ENCODE measurements around the gene ANKFN1. TPM values are rescaled to one million over a fixed set of nuclear protein-coding genes. Genes with fewer than 3 reads are reported as not detected.

Gene ANKFN1
- total and polyA plus RNA-seq, 11 donors, result not detected

DNA sequence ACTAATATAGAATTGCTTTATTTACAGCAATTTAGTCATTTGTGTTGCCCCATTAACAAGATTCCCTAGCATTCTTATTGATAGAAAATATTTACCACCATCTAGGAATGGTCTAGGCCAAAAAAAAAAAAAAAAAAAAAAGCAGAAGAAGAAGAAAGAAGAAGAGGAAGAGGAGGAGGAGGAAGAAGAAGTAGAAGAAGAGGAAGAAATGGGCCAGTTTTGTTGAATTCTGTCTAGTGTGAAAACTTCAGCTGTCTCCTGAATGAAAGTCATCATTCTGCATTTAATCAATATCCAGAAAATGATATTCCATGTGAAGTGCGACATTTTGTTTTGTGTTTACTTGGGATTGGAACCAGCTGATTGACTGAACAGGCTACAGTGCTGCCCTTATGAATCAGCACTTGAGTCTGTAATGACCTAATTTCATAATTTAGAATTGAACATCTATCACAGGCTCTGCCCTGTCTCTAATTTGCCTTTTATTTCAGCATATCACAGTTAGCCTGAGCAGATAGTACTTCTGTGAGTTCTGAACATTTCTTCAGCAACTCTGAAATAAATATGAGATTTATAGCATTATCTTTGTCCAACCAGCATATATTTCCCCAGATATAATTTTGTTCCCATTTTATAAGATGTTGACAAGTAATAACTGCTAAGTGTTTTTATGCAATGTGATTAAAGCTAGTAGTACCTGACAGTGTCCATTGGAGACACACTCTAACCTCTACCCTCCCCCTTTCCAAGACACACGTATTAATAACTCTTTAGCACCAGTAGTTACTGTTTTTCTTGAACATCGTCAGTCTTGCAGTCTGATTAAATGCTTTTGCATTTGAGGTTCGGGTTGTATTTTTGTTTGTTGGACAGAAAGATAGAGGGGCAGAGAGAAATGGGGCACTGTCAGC is 5.9 kb downstream of the ANKFN1 start:
- no peak for TF ChIP-seq POLR2A (IDR thresholded peaks at IDR 0.05)
- TF ChIP-seq, protein P1, sequence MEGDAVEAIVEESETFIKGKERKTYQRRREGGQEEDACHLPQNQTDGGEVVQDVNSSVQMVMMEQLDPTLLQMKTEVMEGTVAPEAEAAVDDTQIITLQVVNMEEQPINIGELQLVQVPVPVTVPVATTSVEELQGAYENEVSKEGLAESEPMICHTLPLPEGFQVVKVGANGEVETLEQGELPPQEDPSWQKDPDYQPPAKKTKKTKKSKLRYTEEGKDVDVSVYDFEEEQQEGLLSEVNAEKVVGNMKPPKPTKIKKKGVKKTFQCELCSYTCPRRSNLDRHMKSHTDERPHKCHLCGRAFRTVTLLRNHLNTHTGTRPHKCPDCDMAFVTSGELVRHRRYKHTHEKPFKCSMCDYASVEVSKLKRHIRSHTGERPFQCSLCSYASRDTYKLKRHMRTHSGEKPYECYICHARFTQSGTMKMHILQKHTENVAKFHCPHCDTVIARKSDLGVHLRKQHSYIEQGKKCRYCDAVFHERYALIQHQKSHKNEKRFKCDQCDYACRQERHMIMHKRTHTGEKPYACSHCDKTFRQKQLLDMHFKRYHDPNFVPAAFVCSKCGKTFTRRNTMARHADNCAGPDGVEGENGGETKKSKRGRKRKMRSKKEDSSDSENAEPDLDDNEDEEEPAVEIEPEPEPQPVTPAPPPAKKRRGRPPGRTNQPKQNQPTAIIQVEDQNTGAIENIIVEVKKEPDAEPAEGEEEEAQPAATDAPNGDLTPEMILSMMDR (IDR thresholded peaks at IDR 0.05), result no peak
- ATAC-seq (no peak), DNase-seq (no peak)
- peak overlapping the region in 1 of 12 donors; percentile 55 for H3K27ac ChIP-seq
- peaks cover 0 to 11% (median 0%) of the 10 kb centered on the region in 9 donors for H3K27me3 ChIP-seq
- H3K4me1 ChIP-seq, result peaks cover 0 to 8% (median 0%) of the 10 kb centered on the region in 12 donors
- H3K4me3 ChIP-seq, result no peak overlapping the region
- 53 to 66% (median 57%) methylated on average over 4 of the region's 4 CpGs for WGBS, 4 donors
- intact Hi-C loops (cut with DNase I), result no loop called here
- H3K36me3 ChIP-seq, result no peaks in the 10 kb centered on the region
- H3K9me3 ChIP-seq, result no peaks in the 10 kb centered on the region

DNA sequence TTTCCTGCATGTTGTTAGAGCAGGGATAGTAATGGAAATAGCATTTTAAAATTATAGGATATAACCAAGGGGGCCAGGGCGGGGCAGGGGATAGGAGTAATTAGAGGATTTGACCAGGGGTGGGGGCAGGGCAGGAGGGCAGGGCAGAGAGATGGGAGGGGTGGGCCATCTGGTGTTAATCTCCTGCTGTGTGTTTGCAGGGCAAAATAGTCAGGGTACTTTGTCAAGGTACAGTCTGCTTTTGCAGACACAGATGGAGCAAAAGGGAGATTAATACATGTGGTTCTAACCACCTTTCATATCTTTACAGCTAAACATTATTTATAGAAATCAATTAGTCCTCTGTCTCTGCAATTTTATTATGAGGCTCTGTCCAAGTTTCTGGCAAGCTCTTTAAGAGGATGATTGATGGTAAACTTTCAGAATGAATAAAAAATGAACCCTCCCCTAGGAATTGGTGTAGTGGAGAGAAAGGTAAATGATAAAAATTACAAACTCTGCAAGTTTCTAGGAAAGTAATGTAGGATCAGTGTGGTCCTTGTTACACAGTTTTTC is 6.6 kb downstream of the ANKFN1 start:
- Histone ChIP-seq H3K27me3 (peaks cover 0 to 11% (median 0%) of the 10 kb centered on the region in 9 donors), H3K36me3 (no peaks in the 10 kb centered on the region), H3K9me3 (no peaks in the 10 kb centered on the region), H3K4me1 (peaks cover 0 to 8% (median 0%) of the 10 kb centered on the region in 12 donors), H3K27ac (no peak overlapping the region), H3K4me3 (no peak overlapping the region)
- intact Hi-C loops (cut with DNase I), result no loop called here
- no peak for TF ChIP-seq POLR2A (IDR thresholded peaks at IDR 0.05)
- TF ChIP-seq, protein P1 (IDR thresholded peaks at IDR 0.05), result no peak
- ATAC-seq (no peak), DNase-seq (no peak)
- 28 to 39% (median 35%) methylated on average over 1 of the region's 1 CpG for WGBS, 4 donors

DNA sequence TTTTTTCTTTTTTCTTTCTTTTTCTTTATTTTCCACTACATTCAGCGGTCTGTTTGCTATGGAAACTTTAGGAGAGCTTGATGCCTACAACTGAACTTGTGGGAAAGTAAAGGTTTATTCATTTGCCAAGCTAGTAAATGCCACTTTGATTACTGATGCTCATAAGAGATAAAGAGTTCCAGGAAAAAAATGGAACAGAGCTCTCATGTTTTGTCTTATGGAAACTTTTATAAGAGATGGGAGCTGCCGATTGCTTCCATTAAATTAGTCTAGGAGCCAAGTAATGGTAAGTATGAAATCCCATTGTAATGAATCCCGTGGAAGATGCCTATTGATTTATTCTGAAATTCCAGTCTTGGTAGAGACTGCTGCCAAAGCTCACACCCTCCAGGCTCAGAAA is 7.1 kb downstream of the ANKFN1 start:
- TF ChIP-seq, protein P1 (IDR thresholded peaks at IDR 0.05), result no peak
- TF ChIP-seq POLR2A (IDR thresholded peaks at IDR 0.05), result no peak
- Histone ChIP-seq H3K36me3 (no peaks in the 10 kb centered on the region), H3K4me1 (peaks cover 0 to 8% (median 0%) of the 10 kb centered on the region in 12 donors), H3K4me3 (no peak overlapping the region), H3K27ac (no peak overlapping the region), H3K27me3 (peaks cover 0 to 11% (median 0%) of the 10 kb centered on the region in 9 donors), H3K9me3 (no peaks in the 10 kb centered on the region)
- no peak for DNase-seq
- intact Hi-C loops (cut with DNase I), result no loop called here
- 77 to 85% (median 82%) methylated on average over 3 of the region's 3 CpGs for WGBS, 4 donors
- no peak for ATAC-seq

DNA sequence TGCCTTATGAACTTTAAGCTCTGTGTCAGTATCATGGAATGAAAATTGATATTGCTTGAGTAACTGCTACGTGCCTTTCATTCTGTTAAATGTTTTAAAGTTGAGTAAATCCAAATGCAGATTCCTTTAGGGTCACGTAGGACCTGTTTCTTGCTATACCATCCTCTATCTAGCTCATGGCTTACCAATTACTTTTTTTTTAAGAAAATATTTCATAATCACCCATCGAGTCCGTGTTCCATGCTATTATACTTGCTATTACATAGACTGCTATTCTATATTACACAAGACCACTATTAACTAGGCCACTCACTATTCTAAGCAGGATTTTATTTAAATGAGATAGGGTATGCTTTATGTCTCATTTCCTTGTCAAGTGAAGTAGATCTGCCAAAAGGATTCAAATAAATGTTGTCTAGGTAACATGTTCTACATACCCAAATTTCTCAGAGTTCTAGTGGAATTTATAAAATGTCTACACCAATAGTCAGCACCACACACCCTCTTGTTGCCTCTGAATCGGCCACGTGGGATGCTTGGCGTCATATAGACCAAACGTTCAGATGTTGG is 11.9 kb downstream of the ANKFN1 start:
- WGBS, 4 donors, result 82 to 86% (median 84%) methylated on average over 8 of the region's 8 CpGs
- DNase-seq, result no peak
- H3K36me3 ChIP-seq, result no peaks in the 10 kb centered on the region
- TF ChIP-seq, protein P1 (IDR thresholded peaks at IDR 0.05), result no peak
- no peak for TF ChIP-seq POLR2A (IDR thresholded peaks at IDR 0.05)
- no peaks in the 10 kb centered on the region for H3K9me3 ChIP-seq
- ATAC-seq, result no peak
- intact Hi-C loops (cut with DNase I), result no loop called here
- no peak overlapping the region for H3K27ac ChIP-seq
- no peak overlapping the region for H3K4me3 ChIP-seq
- H3K27me3 ChIP-seq, result peaks cover 0 to 5% (median 0%) of the 10 kb centered on the region in 9 donors
- H3K4me1 ChIP-seq, result no peaks in the 10 kb centered on the region
